HEK293 (cell line): ENCODE measurements around the gene SERPINH1.
A peak's percentile ranks its signal among the peaks of the same experiment; 100 is the strongest.

Experiments used
- HOXC10 ChIP-seq: sonication (generic); formaldehyde crosslinking; IDR thresholded peaks from 2 replicates; pipeline ENCODE4 v1.8.1; 2023; ENCODE audit warnings: mild to moderate bottlenecking, missing genetic modification reagents
- RBAK ChIP-seq: fragments of 450-650 bp; formaldehyde crosslinking; IDR thresholded peaks from 2 replicates; pipeline ENCODE4 v1.5.1; 2016; ENCODE audit warnings: missing biosample characterization, missing genetic modification characterization
- YY1 ChIP-seq: fragments of 450-650 bp; formaldehyde crosslinking; IDR thresholded peaks from 2 replicates; pipeline ENCODE4 v1.5.1; 2018; ENCODE audit warnings: missing biosample characterization, missing genetic modification characterization
- ZBTB20 ChIP-seq: fragments of 450-650 bp; formaldehyde crosslinking; IDR thresholded peaks from 2 replicates; pipeline ENCODE4 v1.5.1; 2016; ENCODE audit warnings: missing biosample characterization, missing genetic modification characterization
- ZNF112 ChIP-seq: fragments of 450-650 bp; formaldehyde crosslinking; IDR thresholded peaks from 2 replicates; pipeline ENCODE4 v1.5.0; 2017; ENCODE audit warnings: missing biosample characterization, missing genetic modification characterization
- ZNF157 ChIP-seq: fragments of 450-650 bp; formaldehyde crosslinking; IDR thresholded peaks from 2 replicates; pipeline ENCODE4 v1.5.1; 2016; ENCODE audit warnings: missing biosample characterization, missing genetic modification characterization
- ZNF175 ChIP-seq: fragments of 450-650 bp; formaldehyde crosslinking; IDR thresholded peaks from 2 replicates; pipeline ENCODE4 v1.5.1; 2016; ENCODE audit warnings: missing biosample characterization, missing genetic modification characterization
- ZNF184 ChIP-seq: fragments of 450-650 bp; IDR thresholded peaks from 2 replicates; pipeline ENCODE4 v1.5.1; 2018; ENCODE audit warnings: missing biosample characterization, mild to moderate bottlenecking, missing genetic modification characterization
- ZNF214 ChIP-seq: fragments of 450-650 bp; formaldehyde crosslinking; IDR thresholded peaks from 2 replicates; pipeline ENCODE4 v1.5.1; 2017; ENCODE audit warnings: missing biosample characterization, mild to moderate bottlenecking, missing genetic modification characterization, borderline replicate concordance
- ZNF311 ChIP-seq: fragments of 450-650 bp; formaldehyde crosslinking; IDR thresholded peaks from 2 replicates; pipeline ENCODE4 v1.5.1; 2017; ENCODE audit warnings: missing biosample characterization, missing genetic modification characterization, borderline replicate concordance
- ZNF335 ChIP-seq: fragments of 450-650 bp; formaldehyde crosslinking; conservative IDR thresholded peaks from 2 replicates; pipeline ENCODE4 v1.5.1; 2016; ENCODE audit warnings: missing biosample characterization, missing genetic modification characterization
- ZNF341 ChIP-seq: fragments of 450-650 bp; formaldehyde crosslinking; IDR thresholded peaks from 2 replicates; pipeline ENCODE4; 2016; ENCODE audit warnings: low read depth, missing biosample characterization, missing genetic modification characterization
- ZNF530 ChIP-seq: fragments of 450-650 bp; formaldehyde crosslinking; IDR thresholded peaks from 2 replicates; pipeline ENCODE4 v1.5.1; 2016; ENCODE audit warnings: low read depth, missing biosample characterization, missing genetic modification characterization
- ZNF571 ChIP-seq: fragments of 450-650 bp; formaldehyde crosslinking; IDR thresholded peaks from 2 replicates; pipeline ENCODE4 v1.5.0; 2017; ENCODE audit warnings: missing biosample characterization, missing genetic modification characterization
- TF ChIP-seq, protein P1 (sequence below): fragments of 450-650 bp; IDR thresholded peaks from 2 replicates; pipeline ENCODE4 v1.5.1; 2018; ENCODE audit warnings: missing biosample characterization, missing genetic modification characterization
- TF ChIP-seq, protein P2 (sequence below): fragments of 450-650 bp; formaldehyde crosslinking; IDR thresholded peaks from 2 replicates; pipeline ENCODE4 v1.5.1; 2016; ENCODE audit warnings: missing biosample characterization, missing genetic modification characterization
- TF ChIP-seq, protein P3 (sequence below): fragments of 450-650 bp; formaldehyde crosslinking; IDR thresholded peaks from 2 replicates; pipeline ENCODE4 v1.5.1; 2016; ENCODE audit warnings: missing biosample characterization, missing genetic modification characterization
- TF ChIP-seq, protein P4 (sequence below): sonication (generic); formaldehyde crosslinking; IDR thresholded peaks from 2 replicates; pipeline ENCODE4 v1.8.1; 2022; ENCODE audit warnings: mild to moderate bottlenecking, moderate library complexity, missing genetic modification reagents
- TF ChIP-seq, protein P5 (sequence below): fragments of 450-650 bp; formaldehyde crosslinking; IDR thresholded peaks from 2 replicates; pipeline ENCODE4 v1.5.1; 2016; ENCODE audit warnings: missing biosample characterization, missing genetic modification characterization
- TF ChIP-seq, protein P6 (sequence below): fragments of 450-650 bp; formaldehyde crosslinking; IDR thresholded peaks from 2 replicates; pipeline ENCODE4 v1.5.1; 2016; ENCODE audit warnings: missing biosample characterization, missing genetic modification characterization, low read depth
- TF ChIP-seq, protein P7 (sequence below): fragments of 450-650 bp; formaldehyde crosslinking; IDR thresholded peaks from 2 replicates; pipeline ENCODE4 v1.5.1; 2016; ENCODE audit warnings: missing biosample characterization, missing genetic modification characterization
- TF ChIP-seq, protein P8 (sequence below): fragments of 450-650 bp; formaldehyde crosslinking; IDR thresholded peaks from 2 replicates; pipeline ENCODE4 v1.5.1; 2016; ENCODE audit warnings: missing biosample characterization, missing genetic modification characterization, borderline replicate concordance
- TF ChIP-seq, protein P9 (sequence below): fragments of 450-650 bp; formaldehyde crosslinking; optimal IDR thresholded peaks from 2 replicates; pipeline ENCODE3; 2016; ENCODE audit warnings: missing biosample characterization, mild to moderate bottlenecking, missing genetic modification characterization

SERPINH1 gene

DNA sequence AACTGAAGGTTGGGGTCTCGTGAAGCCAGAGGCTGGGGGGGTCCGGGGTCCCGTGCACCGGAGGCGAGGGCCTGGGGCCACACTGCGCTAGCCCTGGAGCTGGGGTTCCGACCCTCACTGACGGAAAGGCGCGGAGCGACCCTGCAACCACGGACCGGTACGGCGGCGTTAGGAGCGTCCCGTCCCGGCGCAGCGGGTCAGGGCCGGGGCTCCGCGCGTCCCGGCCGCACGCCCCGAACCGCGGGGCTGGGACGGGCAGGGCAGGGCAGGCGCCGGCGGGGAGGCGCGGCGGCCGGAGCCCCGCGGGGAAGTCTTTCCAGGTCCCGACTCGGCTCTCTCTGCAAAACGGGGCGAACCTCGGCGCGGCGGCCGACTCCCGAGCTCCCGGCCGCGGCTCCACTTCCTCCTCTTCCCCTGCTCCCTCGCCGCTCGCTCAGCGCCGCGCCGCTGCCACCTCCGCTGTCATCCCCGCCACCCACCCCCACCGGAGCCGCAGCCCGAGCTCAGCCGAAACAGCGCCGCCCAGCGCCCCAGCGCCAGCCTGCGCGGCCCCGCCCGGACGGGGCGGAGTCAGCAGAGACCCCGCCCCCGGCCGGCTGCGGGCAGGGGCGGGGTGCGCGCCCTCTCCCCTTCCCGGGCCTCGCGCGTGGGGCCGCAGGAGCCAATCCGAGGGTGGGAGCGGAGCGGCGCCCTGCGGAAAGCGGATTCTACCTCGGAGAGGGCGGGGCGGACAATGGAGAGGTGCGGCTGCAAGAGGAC lies 36.4 kb upstream of the SERPINH1 start, which contains the start of gene GDPD5 (continued):
- TF ChIP-seq, protein P1, sequence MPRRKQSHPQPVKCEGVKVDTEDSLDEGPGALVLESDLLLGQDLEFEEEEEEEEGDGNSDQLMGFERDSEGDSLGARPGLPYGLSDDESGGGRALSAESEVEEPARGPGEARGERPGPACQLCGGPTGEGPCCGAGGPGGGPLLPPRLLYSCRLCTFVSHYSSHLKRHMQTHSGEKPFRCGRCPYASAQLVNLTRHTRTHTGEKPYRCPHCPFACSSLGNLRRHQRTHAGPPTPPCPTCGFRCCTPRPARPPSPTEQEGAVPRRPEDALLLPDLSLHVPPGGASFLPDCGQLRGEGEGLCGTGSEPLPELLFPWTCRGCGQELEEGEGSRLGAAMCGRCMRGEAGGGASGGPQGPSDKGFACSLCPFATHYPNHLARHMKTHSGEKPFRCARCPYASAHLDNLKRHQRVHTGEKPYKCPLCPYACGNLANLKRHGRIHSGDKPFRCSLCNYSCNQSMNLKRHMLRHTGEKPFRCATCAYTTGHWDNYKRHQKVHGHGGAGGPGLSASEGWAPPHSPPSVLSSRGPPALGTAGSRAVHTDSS (tag by site-specific recombination), result no peak
- no peak for TF ChIP-seq HOXC10
- TF ChIP-seq, protein P2, sequence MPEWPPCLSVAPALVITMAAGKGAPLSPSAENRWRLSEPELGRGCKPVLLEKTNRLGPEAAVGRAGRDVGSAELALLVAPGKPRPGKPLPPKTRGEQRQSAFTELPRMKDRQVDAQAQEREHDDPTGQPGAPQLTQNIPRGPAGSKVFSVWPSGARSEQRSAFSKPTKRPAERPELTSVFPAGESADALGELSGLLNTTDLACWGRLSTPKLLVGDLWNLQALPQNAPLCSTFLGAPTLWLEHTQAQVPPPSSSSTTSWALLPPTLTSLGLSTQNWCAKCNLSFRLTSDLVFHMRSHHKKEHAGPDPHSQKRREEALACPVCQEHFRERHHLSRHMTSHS (tag by site-specific recombination), result no peak
- no peak; the same call in 1 of the 2 replicates for TF ChIP-seq ZBTB20 (tag by site-specific recombination)
- no peak for TF ChIP-seq ZNF112 (tag by site-specific recombination)
- no peak for TF ChIP-seq ZNF175 (tag by site-specific recombination)
- TF ChIP-seq, protein P3, sequence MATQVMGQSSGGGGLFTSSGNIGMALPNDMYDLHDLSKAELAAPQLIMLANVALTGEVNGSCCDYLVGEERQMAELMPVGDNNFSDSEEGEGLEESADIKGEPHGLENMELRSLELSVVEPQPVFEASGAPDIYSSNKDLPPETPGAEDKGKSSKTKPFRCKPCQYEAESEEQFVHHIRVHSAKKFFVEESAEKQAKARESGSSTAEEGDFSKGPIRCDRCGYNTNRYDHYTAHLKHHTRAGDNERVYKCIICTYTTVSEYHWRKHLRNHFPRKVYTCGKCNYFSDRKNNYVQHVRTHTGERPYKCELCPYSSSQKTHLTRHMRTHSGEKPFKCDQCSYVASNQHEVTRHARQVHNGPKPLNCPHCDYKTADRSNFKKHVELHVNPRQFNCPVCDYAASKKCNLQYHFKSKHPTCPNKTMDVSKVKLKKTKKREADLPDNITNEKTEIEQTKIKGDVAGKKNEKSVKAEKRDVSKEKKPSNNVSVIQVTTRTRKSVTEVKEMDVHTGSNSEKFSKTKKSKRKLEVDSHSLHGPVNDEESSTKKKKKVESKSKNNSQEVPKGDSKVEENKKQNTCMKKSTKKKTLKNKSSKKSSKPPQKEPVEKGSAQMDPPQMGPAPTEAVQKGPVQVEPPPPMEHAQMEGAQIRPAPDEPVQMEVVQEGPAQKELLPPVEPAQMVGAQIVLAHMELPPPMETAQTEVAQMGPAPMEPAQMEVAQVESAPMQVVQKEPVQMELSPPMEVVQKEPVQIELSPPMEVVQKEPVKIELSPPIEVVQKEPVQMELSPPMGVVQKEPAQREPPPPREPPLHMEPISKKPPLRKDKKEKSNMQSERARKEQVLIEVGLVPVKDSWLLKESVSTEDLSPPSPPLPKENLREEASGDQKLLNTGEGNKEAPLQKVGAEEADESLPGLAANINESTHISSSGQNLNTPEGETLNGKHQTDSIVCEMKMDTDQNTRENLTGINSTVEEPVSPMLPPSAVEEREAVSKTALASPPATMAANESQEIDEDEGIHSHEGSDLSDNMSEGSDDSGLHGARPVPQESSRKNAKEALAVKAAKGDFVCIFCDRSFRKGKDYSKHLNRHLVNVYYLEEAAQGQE (tag by site-specific recombination), result no peak
- TF ChIP-seq, protein P4, sequence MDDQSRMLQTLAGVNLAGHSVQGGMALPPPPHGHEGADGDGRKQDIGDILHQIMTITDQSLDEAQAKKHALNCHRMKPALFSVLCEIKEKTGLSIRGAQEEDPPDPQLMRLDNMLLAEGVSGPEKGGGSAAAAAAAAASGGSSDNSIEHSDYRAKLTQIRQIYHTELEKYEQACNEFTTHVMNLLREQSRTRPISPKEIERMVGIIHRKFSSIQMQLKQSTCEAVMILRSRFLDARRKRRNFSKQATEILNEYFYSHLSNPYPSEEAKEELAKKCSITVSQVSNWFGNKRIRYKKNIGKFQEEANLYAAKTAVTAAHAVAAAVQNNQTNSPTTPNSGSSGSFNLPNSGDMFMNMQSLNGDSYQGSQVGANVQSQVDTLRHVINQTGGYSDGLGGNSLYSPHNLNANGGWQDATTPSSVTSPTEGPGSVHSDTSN, result no peak
- no peak for TF ChIP-seq ZNF184 (tag by site-specific recombination)
- TF ChIP-seq, protein P5, sequence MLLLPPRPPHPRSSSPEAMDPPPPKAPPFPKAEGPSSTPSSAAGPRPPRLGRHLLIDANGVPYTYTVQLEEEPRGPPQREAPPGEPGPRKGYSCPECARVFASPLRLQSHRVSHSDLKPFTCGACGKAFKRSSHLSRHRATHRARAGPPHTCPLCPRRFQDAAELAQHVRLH (tag by site-specific recombination), result no peak
- TF ChIP-seq, protein P6, sequence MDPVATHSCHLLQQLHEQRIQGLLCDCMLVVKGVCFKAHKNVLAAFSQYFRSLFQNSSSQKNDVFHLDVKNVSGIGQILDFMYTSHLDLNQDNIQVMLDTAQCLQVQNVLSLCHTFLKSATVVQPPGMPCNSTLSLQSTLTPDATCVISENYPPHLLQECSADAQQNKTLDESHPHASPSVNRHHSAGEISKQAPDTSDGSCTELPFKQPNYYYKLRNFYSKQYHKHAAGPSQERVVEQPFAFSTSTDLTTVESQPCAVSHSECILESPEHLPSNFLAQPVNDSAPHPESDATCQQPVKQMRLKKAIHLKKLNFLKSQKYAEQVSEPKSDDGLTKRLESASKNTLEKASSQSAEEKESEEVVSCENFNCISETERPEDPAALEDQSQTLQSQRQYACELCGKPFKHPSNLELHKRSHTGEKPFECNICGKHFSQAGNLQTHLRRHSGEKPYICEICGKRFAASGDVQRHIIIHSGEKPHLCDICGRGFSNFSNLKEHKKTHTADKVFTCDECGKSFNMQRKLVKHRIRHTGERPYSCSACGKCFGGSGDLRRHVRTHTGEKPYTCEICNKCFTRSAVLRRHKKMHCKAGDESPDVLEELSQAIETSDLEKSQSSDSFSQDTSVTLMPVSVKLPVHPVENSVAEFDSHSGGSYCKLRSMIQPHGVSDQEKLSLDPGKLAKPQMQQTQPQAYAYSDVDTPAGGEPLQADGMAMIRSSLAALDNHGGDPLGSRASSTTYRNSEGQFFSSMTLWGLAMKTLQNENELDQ (tag by site-specific recombination), result no peak
- TF ChIP-seq YY1 (tag by site-specific recombination), result no peak
- TF ChIP-seq, protein P7, sequence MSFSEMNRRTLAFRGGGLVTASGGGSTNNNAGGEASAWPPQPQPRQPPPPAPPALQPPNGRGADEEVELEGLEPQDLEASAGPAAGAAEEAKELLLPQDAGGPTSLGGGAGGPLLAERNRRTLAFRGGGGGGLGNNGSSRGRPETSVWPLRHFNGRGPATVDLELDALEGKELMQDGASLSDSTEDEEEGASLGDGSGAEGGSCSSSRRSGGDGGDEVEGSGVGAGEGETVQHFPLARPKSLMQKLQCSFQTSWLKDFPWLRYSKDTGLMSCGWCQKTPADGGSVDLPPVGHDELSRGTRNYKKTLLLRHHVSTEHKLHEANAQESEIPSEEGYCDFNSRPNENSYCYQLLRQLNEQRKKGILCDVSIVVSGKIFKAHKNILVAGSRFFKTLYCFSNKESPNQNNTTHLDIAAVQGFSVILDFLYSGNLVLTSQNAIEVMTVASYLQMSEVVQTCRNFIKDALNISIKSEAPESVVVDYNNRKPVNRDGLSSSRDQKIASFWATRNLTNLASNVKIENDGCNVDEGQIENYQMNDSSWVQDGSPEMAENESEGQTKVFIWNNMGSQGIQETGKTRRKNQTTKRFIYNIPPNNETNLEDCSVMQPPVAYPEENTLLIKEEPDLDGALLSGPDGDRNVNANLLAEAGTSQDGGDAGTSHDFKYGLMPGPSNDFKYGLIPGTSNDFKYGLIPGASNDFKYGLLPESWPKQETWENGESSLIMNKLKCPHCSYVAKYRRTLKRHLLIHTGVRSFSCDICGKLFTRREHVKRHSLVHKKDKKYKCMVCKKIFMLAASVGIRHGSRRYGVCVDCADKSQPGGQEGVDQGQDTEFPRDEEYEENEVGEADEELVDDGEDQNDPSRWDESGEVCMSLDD, result no peak
- peak; percentile 85 for TF ChIP-seq ZNF341 (tag by site-specific recombination)
- TF ChIP-seq ZNF530 (tag by site-specific recombination), result no peak
- no peak for TF ChIP-seq ZNF571 (tag by site-specific recombination)
- no peak for TF ChIP-seq ZNF311
- no peak for TF ChIP-seq ZNF157 (tag by site-specific recombination)
- TF ChIP-seq, protein P8, sequence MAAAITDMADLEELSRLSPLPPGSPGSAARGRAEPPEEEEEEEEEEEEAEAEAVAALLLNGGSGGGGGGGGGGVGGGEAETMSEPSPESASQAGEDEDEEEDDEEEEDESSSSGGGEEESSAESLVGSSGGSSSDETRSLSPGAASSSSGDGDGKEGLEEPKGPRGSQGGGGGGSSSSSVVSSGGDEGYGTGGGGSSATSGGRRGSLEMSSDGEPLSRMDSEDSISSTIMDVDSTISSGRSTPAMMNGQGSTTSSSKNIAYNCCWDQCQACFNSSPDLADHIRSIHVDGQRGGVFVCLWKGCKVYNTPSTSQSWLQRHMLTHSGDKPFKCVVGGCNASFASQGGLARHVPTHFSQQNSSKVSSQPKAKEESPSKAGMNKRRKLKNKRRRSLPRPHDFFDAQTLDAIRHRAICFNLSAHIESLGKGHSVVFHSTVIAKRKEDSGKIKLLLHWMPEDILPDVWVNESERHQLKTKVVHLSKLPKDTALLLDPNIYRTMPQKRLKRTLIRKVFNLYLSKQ (tag by site-specific recombination), result no peak
- TF ChIP-seq ZNF214 (tag by site-specific recombination), result no peak
- peak; percentile 42; the same call in 1 of the 2 replicates for TF ChIP-seq ZNF335 (tag by site-specific recombination)
- TF ChIP-seq, protein P9, sequence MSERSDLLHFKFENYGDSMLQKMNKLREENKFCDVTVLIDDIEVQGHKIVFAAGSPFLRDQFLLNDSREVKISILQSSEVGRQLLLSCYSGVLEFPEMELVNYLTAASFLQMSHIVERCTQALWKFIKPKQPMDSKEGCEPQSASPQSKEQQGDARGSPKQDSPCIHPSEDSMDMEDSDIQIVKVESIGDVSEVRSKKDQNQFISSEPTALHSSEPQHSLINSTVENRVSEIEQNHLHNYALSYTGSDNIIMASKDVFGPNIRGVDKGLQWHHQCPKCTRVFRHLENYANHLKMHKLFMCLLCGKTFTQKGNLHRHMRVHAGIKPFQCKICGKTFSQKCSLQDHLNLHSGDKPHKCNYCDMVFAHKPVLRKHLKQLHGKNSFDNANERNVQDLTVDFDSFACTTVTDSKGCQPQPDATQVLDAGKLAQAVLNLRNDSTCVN (tag by site-specific recombination), result peak; percentile 56
- no peak for TF ChIP-seq RBAK
